Liver (tissue), 9 donors: ENCODE measurements around the gene KCNJ12. TPM values are rescaled to one million over a fixed set of nuclear protein-coding genes. Genes with fewer than 3 reads are reported as not detected.

ENCODE experiments used
- DNase-seq: peaks from one replicate; pipeline ENCODE4 v3.0.0-alpha.2; 2017; ENCODE audit warnings: low spot score
- H3K27ac ChIP-seq, 2 donors: one replicate each; pipeline ENCODE4 v1.7.0; 2013; ENCODE audit warnings: inconsistent platforms in 2 of 2, low read length in 2 of 2, control low read depth in 1 of 2, low read depth in 1 of 2, mild to moderate bottlenecking in 1 of 2
- H3K27me3 ChIP-seq, 4 donors: one replicate each; pipeline versions ENCODE4 v1.6.1 to v1.7.0; 2013; ENCODE audit warnings: low read length in 3 of 4, inconsistent platforms in 1 of 4, mild to moderate bottlenecking in 1 of 4, moderate library complexity in 1 of 4; ENCODE audit not compliant: control insufficient read depth in 4 of 4, insufficient read depth in 4 of 4
- H3K36me3 ChIP-seq, 4 donors: one replicate each; pipeline versions ENCODE4 v1.6.1 to v1.7.0; 2013; ENCODE audit warnings: low read length in 3 of 4, mild to moderate bottlenecking in 3 of 4, low read depth in 1 of 4, moderate library complexity in 1 of 4; ENCODE audit not compliant: control insufficient read depth in 4 of 4, insufficient read depth in 3 of 4
- H3K4me1 ChIP-seq, 4 donors: one replicate each; pipeline versions ENCODE4 v1.6.1 to v1.7.0; 2013; ENCODE audit warnings: low read length in 3 of 4, mild to moderate bottlenecking in 3 of 4, moderate library complexity in 1 of 4; ENCODE audit not compliant: control insufficient read depth in 4 of 4, insufficient read depth in 4 of 4
- H3K4me3 ChIP-seq, 3 donors: one replicate each; pipeline versions ENCODE4 v1.6.1 to v1.7.0; 2013; ENCODE audit warnings: low read length in 3 of 3, control low read depth in 1 of 3, low read depth in 1 of 3, mild to moderate bottlenecking in 1 of 3
- H3K9ac ChIP-seq, 2 donors: one replicate each; pipeline ENCODE4 v1.7.0; 2013; ENCODE audit warnings: low read length in 2 of 2, mild to moderate bottlenecking in 2 of 2, moderate library complexity in 2 of 2, control low read depth in 1 of 2, low read depth in 1 of 2
- H3K9me3 ChIP-seq, 4 donors: one replicate each; pipeline versions ENCODE4 v1.6.1 to v1.7.0; 2013; ENCODE audit warnings: low read length in 3 of 4; ENCODE audit not compliant: control insufficient read depth in 4 of 4
- ATF3 ChIP-seq: IDR thresholded peaks from 2 replicates; pipeline ENCODE4 v1.6.1; 2016; ENCODE audit warnings: antibody characterized with exemption
- EGR1 ChIP-seq, 2 donors: IDR thresholded peaks; 2 replicates each; pipeline ENCODE4 v1.6.1; 2016 to 2018; ENCODE audit warnings: antibody characterized with exemption in 2 of 2, low read depth in 2 of 2
- FOXA1 ChIP-seq: IDR thresholded peaks from 2 replicates; pipeline ENCODE4 v1.6.1; 2016; ENCODE audit warnings: antibody characterized with exemption
- FOXA2 ChIP-seq: IDR thresholded peaks from 2 replicates; pipeline ENCODE4 v1.6.1; 2016; ENCODE audit warnings: antibody characterized with exemption
- GABPA ChIP-seq, 2 donors: IDR thresholded peaks in 1 of 2; conservative IDR thresholded peaks in 1 of 2; 2 replicates each; pipeline ENCODE4 v1.6.1; 2016; ENCODE audit warnings: antibody characterized with exemption in 2 of 2, mild to moderate bottlenecking in 1 of 2, moderate library complexity in 1 of 2
- HNF4A ChIP-seq, 2 donors: conservative IDR thresholded peaks; 2 replicates each; pipeline ENCODE4 v1.6.1; 2016; ENCODE audit warnings: antibody characterized with exemption in 2 of 2, mild to moderate bottlenecking in 2 of 2
- HNF4G ChIP-seq: IDR thresholded peaks from 2 replicates; pipeline ENCODE4 v1.6.1; 2016; ENCODE audit warnings: antibody characterized with exemption
- JUND ChIP-seq, 2 donors: IDR thresholded peaks; 2 replicates each; pipeline ENCODE4 v1.6.1; 2016; ENCODE audit warnings: antibody characterized with exemption in 2 of 2
- NR2F2 ChIP-seq: IDR thresholded peaks from 2 replicates; pipeline ENCODE4 v1.6.1; 2016; ENCODE audit warnings: antibody characterized with exemption
- RAD21 ChIP-seq, 2 donors: IDR thresholded peaks; 2 replicates each; pipeline ENCODE4 v1.6.1; 2016; ENCODE audit warnings: antibody characterized with exemption in 2 of 2, mild to moderate bottlenecking in 2 of 2
- REST ChIP-seq: IDR thresholded peaks from 2 replicates; pipeline ENCODE4 v1.6.1; 2016; ENCODE audit warnings: antibody characterized with exemption, mild to moderate bottlenecking
- RXRA ChIP-seq, 2 donors: IDR thresholded peaks; 2 replicates each; pipeline ENCODE4 v1.6.1; 2017 to 2018; ENCODE audit warnings: antibody characterized with exemption in 2 of 2, mild to moderate bottlenecking in 1 of 2
- SP1 ChIP-seq: IDR thresholded peaks from 2 replicates; pipeline ENCODE4 v1.6.1; 2018; ENCODE audit warnings: antibody characterized with exemption, mild to moderate bottlenecking
- TAF1 ChIP-seq: conservative IDR thresholded peaks from 2 replicates; pipeline ENCODE4 v1.6.1; 2016; ENCODE audit warnings: antibody characterized with exemption, mild to moderate bottlenecking
- ZBTB33 ChIP-seq: IDR thresholded peaks from 2 replicates; pipeline ENCODE4 v1.6.1; 2016; ENCODE audit warnings: antibody characterized with exemption
- WGBS: extraction: QIAGEN DNeasy Blood & Tissue Kit; methylation state at CpG from one replicate; pipeline ENCODE4 v1.1.7; 2013; 5-methylcytosine and 5-hydroxymethylcytosine counted together
- polyA plus RNA-seq, 2 donors: library from polyadenylated mRNA; stranded (reverse) in 1 of 2; unstranded in 1 of 2; fragments of 200-250 nt in 1 of 2; fragments of >200 nt in 1 of 2; fragmentation: Nextera tagmentation in 1 of 2; extraction: Ambion mirVana in 1 of 2; gene quantifications; one replicate each; pipeline versions ENCODE4 v1.2.1 to v1.2.3, GENCODE V29; 2013 to 2015
- total RNA-seq, 2 donors: library from RNA; depleted of rRNA; stranded (reverse); fragments of >200 nt; gene quantifications; one replicate each; pipeline ENCODE4 v1.2.3, GENCODE V29; 2014
- TF ChIP-seq, protein P1 (sequence below): IDR thresholded peaks from 2 replicates; pipeline ENCODE4 v1.6.1; 2016; ENCODE audit warnings: antibody characterized with exemption
- TF ChIP-seq, protein P2 (sequence below): fragments of 150-350 bp; IDR thresholded peaks from 2 replicates; pipeline ENCODE4 v1.5.1; 2017; ENCODE audit warnings: improper control_type of control experiment, low read depth, low read length; ENCODE audit not compliant: missing input control
- donor health status: healthy.
- donor health status: healthy.
- donor health status: healthy.
- donor health status: healthy.
- donor health status: healthy.

KCNJ12 gene
- total and polyA plus RNA-seq, 4 donors: 0.25 to 0.67 (median 0.38) TPM

DNA sequence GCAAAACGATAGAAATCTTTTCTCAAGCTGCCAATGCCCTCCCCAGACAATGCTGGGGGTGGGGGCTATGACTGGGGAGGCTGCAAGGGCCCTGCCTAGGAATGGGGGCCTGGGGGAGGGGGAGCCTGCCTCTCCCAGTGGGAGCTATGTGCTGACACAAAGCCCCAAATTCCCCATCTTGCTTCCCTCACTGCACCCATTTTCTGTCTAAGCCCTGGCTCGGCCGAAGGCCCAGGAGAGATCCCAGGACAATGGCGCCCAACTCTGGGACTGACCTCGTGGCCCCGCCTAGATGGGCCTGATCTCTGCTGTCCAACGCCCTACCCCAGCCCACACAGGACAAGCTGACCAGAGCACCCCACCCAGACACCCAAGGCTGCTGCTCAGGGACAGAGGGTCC is 11.1 kb upstream of the KCNJ12 start (continued):
- no peak for TF ChIP-seq HNF4G

DNA sequence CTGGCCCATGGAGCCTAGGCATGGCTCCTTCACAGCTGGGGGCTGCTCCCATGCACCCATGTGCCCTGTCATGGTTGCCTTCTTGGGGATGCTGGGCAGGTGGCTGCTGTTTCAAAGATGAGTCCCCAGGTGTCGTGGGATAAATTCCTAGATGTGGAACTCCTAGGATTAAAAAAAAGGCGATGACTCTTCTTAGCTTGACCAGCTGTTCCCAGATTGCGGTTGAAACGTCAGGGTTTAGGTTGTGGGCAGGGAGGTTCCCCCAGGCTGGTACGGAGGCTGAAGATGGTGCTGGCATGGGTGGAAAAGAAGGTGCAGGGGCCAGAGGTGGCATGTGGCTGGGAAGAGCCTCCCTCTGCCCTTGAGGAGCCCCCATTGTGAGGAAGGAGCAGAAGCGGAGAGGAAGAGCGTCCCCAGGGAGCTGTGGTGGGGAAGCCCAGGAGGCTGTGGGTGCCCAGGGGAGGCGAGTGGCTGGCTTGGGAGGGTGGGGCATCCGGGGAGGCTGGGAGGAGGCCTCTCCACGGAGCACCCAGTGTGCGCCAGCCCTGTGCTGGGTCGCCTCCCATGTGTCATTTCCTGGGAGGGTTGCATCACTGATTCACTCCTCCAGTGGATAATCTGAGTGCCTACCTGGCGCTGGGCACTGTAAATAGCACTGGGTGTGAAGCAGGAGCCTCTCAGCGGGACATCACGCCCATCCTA is 7.5 kb upstream of the KCNJ12 start:
- H3K4me3 ChIP-seq: no peak overlapping the region
- H3K9ac ChIP-seq: no peak overlapping the region
- H3K9me3 ChIP-seq: no peaks in the 10 kb centered on the region
- H3K4me1 ChIP-seq: no peaks in the 10 kb centered on the region
- no peaks in the 10 kb centered on the region for H3K27me3 ChIP-seq
- H3K36me3 ChIP-seq: no peaks in the 10 kb centered on the region
- TF ChIP-seq NR2F2 (no peak), REST (no peak), RAD21 (IDR thresholded peaks at IDR 0.05) (no peak), HNF4A (conservative IDR thresholded peaks at IDR 0.05) (no peak), JUND (IDR thresholded peaks at IDR 0.05) (no peak), FOXA2 (no peak), FOXA1 (no peak), RXRA (IDR thresholded peaks at IDR 0.05) (no peak), HNF4G (no peak), ATF3 (no peak), TAF1 (no peak), EGR1 (IDR thresholded peaks at IDR 0.05; ENCODE audit: low read depth in 2 of 2) (no peak), SP1 (no peak), ZBTB33 (no peak), GABPA (IDR thresholded peaks at IDR 0.05 in 1 of 2, conservative IDR thresholded peaks at IDR 0.05 in 1 of 2) (no peak)
- TF ChIP-seq, protein P1, sequence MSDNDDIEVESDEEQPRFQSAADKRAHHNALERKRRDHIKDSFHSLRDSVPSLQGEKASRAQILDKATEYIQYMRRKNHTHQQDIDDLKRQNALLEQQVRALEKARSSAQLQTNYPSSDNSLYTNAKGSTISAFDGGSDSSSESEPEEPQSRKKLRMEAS: no peak
- DNase-seq: no peak
- WGBS: 80% methylated on average over 15 of the region's 15 CpGs
- no peak overlapping the region for H3K27ac ChIP-seq

GRCh38 chr17:21369395-21369794 is 6.8 kb upstream of the KCNJ12 start:
- DNase-seq: no peak
- Histone ChIP-seq H3K27me3 (no peaks in the 10 kb centered on the region), H3K4me3 (no peak overlapping the region), H3K9me3 (no peaks in the 10 kb centered on the region), H3K27ac (no peak overlapping the region), H3K36me3 (no peaks in the 10 kb centered on the region), H3K9ac (no peak overlapping the region), H3K4me1 (no peaks in the 10 kb centered on the region)
- WGBS: 89% methylated on average over 5 of the region's 5 CpGs
- TF ChIP-seq, protein P1: no peak
- TF ChIP-seq FOXA2: no peak
- no peak for TF ChIP-seq RAD21 (IDR thresholded peaks at IDR 0.05)
- TF ChIP-seq, protein P2, sequence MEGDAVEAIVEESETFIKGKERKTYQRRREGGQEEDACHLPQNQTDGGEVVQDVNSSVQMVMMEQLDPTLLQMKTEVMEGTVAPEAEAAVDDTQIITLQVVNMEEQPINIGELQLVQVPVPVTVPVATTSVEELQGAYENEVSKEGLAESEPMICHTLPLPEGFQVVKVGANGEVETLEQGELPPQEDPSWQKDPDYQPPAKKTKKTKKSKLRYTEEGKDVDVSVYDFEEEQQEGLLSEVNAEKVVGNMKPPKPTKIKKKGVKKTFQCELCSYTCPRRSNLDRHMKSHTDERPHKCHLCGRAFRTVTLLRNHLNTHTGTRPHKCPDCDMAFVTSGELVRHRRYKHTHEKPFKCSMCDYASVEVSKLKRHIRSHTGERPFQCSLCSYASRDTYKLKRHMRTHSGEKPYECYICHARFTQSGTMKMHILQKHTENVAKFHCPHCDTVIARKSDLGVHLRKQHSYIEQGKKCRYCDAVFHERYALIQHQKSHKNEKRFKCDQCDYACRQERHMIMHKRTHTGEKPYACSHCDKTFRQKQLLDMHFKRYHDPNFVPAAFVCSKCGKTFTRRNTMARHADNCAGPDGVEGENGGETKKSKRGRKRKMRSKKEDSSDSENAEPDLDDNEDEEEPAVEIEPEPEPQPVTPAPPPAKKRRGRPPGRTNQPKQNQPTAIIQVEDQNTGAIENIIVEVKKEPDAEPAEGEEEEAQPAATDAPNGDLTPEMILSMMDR: no peak
- no peak for TF ChIP-seq EGR1 (IDR thresholded peaks at IDR 0.05; ENCODE audit: low read depth in 2 of 2)
- no peak for TF ChIP-seq ZBTB33
- no peak for TF ChIP-seq ATF3
- no peak for TF ChIP-seq RXRA (IDR thresholded peaks at IDR 0.05)
